HepG2 (cell line): ENCODE results near the gene PLEKHN1. TPM values are rescaled to one million over a fixed set of nuclear protein-coding genes. Genes with fewer than 3 reads are reported as not detected.

Source experiments
- CHD2 ChIP-seq: IDR thresholded peaks from 2 replicates; pipeline ENCODE4 v1.6.1; 2011; ENCODE audit warnings: low read depth, low read length, improper control_type of control experiment
- ERF ChIP-seq: IDR thresholded peaks from 2 replicates; pipeline ENCODE4 v1.6.1; 2018; ENCODE audit warnings: missing biosample characterization, missing genetic modification reagents
- GMEB2 ChIP-seq: IDR thresholded peaks from 2 replicates; pipeline ENCODE4 v1.6.1; 2016; ENCODE audit warnings: missing biosample characterization, missing genetic modification reagents, low read depth
- HDAC1 ChIP-seq: sonication (generic); formaldehyde crosslinking; IDR thresholded peaks from 2 replicates; pipeline ENCODE4 v1.5.1; 2020; ENCODE audit warnings: mild to moderate bottlenecking, missing genetic modification reagents
- JUND ChIP-seq: sonication (generic); formaldehyde crosslinking; IDR thresholded peaks from 2 replicates; pipeline ENCODE4 v1.8.0; 2022; ENCODE audit warnings: mild to moderate bottlenecking, missing genetic modification reagents
- KLF13 ChIP-seq: sonication (generic); formaldehyde crosslinking; IDR thresholded peaks from 2 replicates; pipeline ENCODE4 v1.4.0; 2020; ENCODE audit warnings: mild to moderate bottlenecking, missing genetic modification reagents
- MEIS1 ChIP-seq: sonication (generic); formaldehyde crosslinking; IDR thresholded peaks from 2 replicates; pipeline ENCODE4 v1.9.0; 2021; ENCODE audit warnings: mild to moderate bottlenecking, missing genetic modification reagents, moderate library complexity, borderline replicate concordance
- SOX6 ChIP-seq, 2 experiments: fragments of 450-650 bp in 1 of 2; sonication (generic) in 1 of 2; formaldehyde crosslinking in 1 of 2; IDR thresholded peaks; 2 replicates each; pipeline versions ENCODE4 v1.4.0 to v1.6.1; 2017 to 2020; ENCODE audit warnings: antibody characterized with exemption in 1 of 2, mild to moderate bottlenecking in 1 of 2, missing genetic modification reagents in 1 of 2
- TBX3 ChIP-seq: fragments of 450-650 bp; IDR thresholded peaks from 2 replicates; pipeline ENCODE4 v1.6.1; 2017; ENCODE audit warnings: antibody characterized with exemption, mild to moderate bottlenecking, inconsistent platforms, borderline replicate concordance
- ZBTB4 ChIP-seq: sonication (generic); formaldehyde crosslinking; IDR thresholded peaks from 2 replicates; pipeline ENCODE4 v1.4.0; 2020; ENCODE audit warnings: missing genetic modification reagents, mild to moderate bottlenecking, borderline replicate concordance
- ZMAT3 ChIP-seq: sonication (generic); formaldehyde crosslinking; conservative IDR thresholded peaks from 2 replicates; pipeline ENCODE4 v1.7.0; 2021; ENCODE audit warnings: missing genetic modification reagents
- ZNF101 ChIP-seq: sonication (generic); formaldehyde crosslinking; IDR thresholded peaks from 2 replicates; pipeline ENCODE4 v1.4.0; 2020; ENCODE audit warnings: mild to moderate bottlenecking, low read depth, missing genetic modification reagents, borderline replicate concordance
- ZNF430 ChIP-seq: sonication (generic); formaldehyde crosslinking; IDR thresholded peaks from 2 replicates; pipeline ENCODE4 v1.9.0; 2021; ENCODE audit warnings: mild to moderate bottlenecking, missing genetic modification reagents
- ZNF615 ChIP-seq: sonication (generic); formaldehyde crosslinking; IDR thresholded peaks from 2 replicates; pipeline ENCODE4 v1.5.0; 2020; ENCODE audit warnings: mild to moderate bottlenecking, missing genetic modification reagents, borderline replicate concordance
- ZNF652 ChIP-seq: IDR thresholded peaks from 2 replicates; pipeline ENCODE4 v1.6.1; 2016; ENCODE audit warnings: low read depth, borderline replicate concordance
- ZNF7 ChIP-seq: IDR thresholded peaks from 2 replicates; pipeline ENCODE4 v1.6.1; 2016; ENCODE audit warnings: missing biosample characterization, missing genetic modification reagents
- ZNF839 ChIP-seq: sonication (generic); formaldehyde crosslinking; IDR thresholded peaks from 2 replicates; pipeline ENCODE4 v1.4.0; 2020; ENCODE audit warnings: missing genetic modification reagents, mild to moderate bottlenecking, borderline replicate concordance
- polyA plus RNA-seq, 8 experiments: library from polyadenylated mRNA; depleted of rRNA in 3 of 8; stranded (reverse) in 7 of 8; unstranded in 1 of 8; fragments of >200 nt; fragmentation: Illumina TruSeq in 4 of 8; extraction: Trizol in 4 of 8; gene quantifications; 2 replicates each; pipeline versions ENCODE4 v1.2.1 to v1.2.3, GENCODE V29; 2011 to 2016; ENCODE audit warnings: low read depth in 4 of 8, missing spikeins in 1 of 8, mixed read lengths in 1 of 8; ENCODE audit not compliant: insufficient read depth in 1 of 8
- total RNA-seq, 5 experiments: library from RNA; depleted of rRNA; stranded (reverse); fragments of >200 nt; fragmentation: Illumina TruSeq; extraction: Trizol; gene quantifications; 2 replicates each; pipeline ENCODE4 v1.2.3, GENCODE V29; 2016; ENCODE audit warnings: low read depth in 1 of 5
- TF ChIP-seq, protein P1 (sequence below): sonication (generic); formaldehyde crosslinking; IDR thresholded peaks from 2 replicates; pipeline ENCODE4 v1.8.1; 2023; ENCODE audit warnings: mild to moderate bottlenecking, missing genetic modification reagents

Gene PLEKHN1
- total and polyA plus RNA-seq, 2 of the 13 experiments (the other 11 are each of a cell fraction or from before 2014, with no cell fraction given): 0.42 to 0.58 TPM

DNA sequence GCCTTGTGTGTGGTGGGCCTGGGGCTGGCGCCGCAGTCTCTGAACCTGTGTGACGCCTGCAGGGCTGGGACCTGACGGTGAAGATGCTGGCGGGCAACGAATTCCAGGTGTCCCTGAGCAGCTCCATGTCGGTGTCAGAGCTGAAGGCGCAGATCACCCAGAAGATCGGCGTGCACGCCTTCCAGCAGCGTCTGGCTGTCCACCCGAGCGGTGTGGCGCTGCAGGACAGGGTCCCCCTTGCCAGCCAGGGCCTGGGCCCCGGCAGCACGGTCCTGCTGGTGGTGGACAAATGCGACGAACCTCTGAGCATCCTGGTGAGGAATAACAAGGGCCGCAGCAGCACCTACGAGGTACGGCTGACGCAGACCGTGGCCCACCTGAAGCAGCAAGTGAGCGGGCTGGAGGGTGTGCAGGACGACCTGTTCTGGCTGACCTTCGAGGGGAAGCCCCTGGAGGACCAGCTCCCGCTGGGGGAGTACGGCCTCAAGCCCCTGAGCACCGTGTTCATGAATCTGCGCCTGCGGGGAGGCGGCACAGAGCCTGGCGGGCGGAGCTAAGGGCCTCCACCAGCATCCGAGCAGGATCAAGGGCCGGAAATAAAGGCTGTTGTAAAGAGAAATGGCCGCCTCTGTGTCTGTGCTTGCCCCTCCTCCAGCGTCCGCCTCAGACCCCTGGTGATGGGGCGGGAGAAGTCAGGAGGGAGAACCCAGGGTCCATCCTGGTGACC lies 47.8 kb downstream of the PLEKHN1 start (continued):
- no peak for TF ChIP-seq TBX3
- no peak for TF ChIP-seq ZNF615 (CRISPR knock-in tag)
- TF ChIP-seq KLF13 (CRISPR knock-in tag): 0 out of 2 replicates have a peak, but pooled peaks have one; percentile 4
- TF ChIP-seq GMEB2: no peak
- TF ChIP-seq ZNF839: no peak
- no peak for TF ChIP-seq ZBTB4
- TF ChIP-seq ERF: no peak
- TF ChIP-seq ZNF101 (CRISPR knock-in tag): no peak
- TF ChIP-seq ZNF430 (CRISPR knock-in tag): 0 out of 2 replicates have a peak, but pooled peaks have one; percentile 12
- 0 out of 2 replicates have a peak, but pooled peaks have one; percentile 9 for TF ChIP-seq ZMAT3 (CRISPR knock-in tag)
- TF ChIP-seq CHD2: no peak
- 0 out of 2 replicates have a peak, but pooled peaks have one; percentile 2 for TF ChIP-seq MEIS1 (CRISPR knock-in tag)
- no peak for TF ChIP-seq SOX6 (IDR thresholded peaks at IDR 0.05)
- peak; percentile 1; the same call in 1 of the 2 replicates for TF ChIP-seq SOX6 (CRISPR knock-in tag; IDR thresholded peaks at IDR 0.05)
- TF ChIP-seq ZNF7 (CRISPR knock-in tag): no peak
- TF ChIP-seq HDAC1 (CRISPR knock-in tag): 0 out of 2 replicates have a peak, but pooled peaks have one; percentile 7
- TF ChIP-seq ZNF652 (CRISPR knock-in tag): no peak
- no peak for TF ChIP-seq JUND (CRISPR knock-in tag)
- TF ChIP-seq, protein P1, sequence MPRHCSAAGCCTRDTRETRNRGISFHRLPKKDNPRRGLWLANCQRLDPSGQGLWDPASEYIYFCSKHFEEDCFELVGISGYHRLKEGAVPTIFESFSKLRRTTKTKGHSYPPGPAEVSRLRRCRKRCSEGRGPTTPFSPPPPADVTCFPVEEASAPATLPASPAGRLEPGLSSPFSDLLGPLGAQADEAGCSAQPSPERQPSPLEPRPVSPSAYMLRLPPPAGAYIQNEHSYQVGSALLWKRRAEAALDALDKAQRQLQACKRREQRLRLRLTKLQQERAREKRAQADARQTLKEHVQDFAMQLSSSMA: peak; percentile 3; the same call in 1 of the 2 replicates
